Immature natural killer cell (primary cell): ENCODE measurements around the gene FOS. TPM values are rescaled to one million over a fixed set of nuclear protein-coding genes. Genes with fewer than 3 reads are reported as not detected.

Source experiments
- DNase-seq, 3 donors: peaks; one replicate each; pipeline ENCODE4 v3.0.0; 2022; ENCODE audit warnings: mixed read lengths in 1 of 3
- H3K27ac Mint-ChIP-seq, 6 donors: one replicate each; pipeline ENCODE4 v1.8.0; 2020; ENCODE audit warnings: mixed read lengths in 6 of 6, mild to moderate bottlenecking in 5 of 6, inconsistent platforms in 4 of 6, moderate library complexity in 3 of 6
- H3K27me3 Mint-ChIP-seq, 3 donors: one replicate each; pipeline ENCODE4 v1.8.0; 2020 to 2021; ENCODE audit warnings: low read depth in 3 of 3, mild to moderate bottlenecking in 3 of 3, mixed read lengths in 3 of 3, moderate library complexity in 3 of 3, inconsistent platforms in 1 of 3
- H3K36me3 Mint-ChIP-seq, 3 donors: one replicate each; pipeline ENCODE4 v1.8.0; 2020; ENCODE audit warnings: mixed read lengths in 3 of 3, inconsistent platforms in 2 of 3, mild to moderate bottlenecking in 2 of 3
- H3K4me1 Mint-ChIP-seq, 2 donors: one replicate each; pipeline ENCODE4 v1.8.0; 2020; ENCODE audit warnings: inconsistent platforms in 2 of 2, mild to moderate bottlenecking in 2 of 2, mixed read lengths in 2 of 2, moderate library complexity in 1 of 2
- H3K4me3 Mint-ChIP-seq, 5 donors: one replicate each; pipeline ENCODE4 v1.8.0; 2020; ENCODE audit warnings: mild to moderate bottlenecking in 5 of 5, mixed read lengths in 5 of 5, inconsistent platforms in 3 of 5, moderate library complexity in 3 of 5
- H3K9me3 Mint-ChIP-seq, 6 donors: one replicate each; pipeline ENCODE4 v1.8.0; 2020; ENCODE audit warnings: mild to moderate bottlenecking in 6 of 6, mixed read lengths in 6 of 6, inconsistent platforms in 4 of 6, moderate library complexity in 3 of 6
- polyA plus RNA-seq, 3 donors: library from polyadenylated mRNA; unstranded; fragments of 300-500 nt; fragmentation: Illumina TruSeq; gene quantifications; one replicate each; pipeline ENCODE4 v1.2.3, GENCODE V29; 2021

The FOS gene
- polyA plus RNA-seq, 3 donors from 2014 or later: 525 to 765 (median 608) TPM

GRCh38 chr14:75242546-75243273, 35.9 kb upstream of the FOS start:
- Mint-ChIP-seq H3K36me3 (no peaks in the 10 kb centered on the region), H3K9me3 (no peaks in the 10 kb centered on the region), H3K4me3 (no peak overlapping the region), H3K27me3 (peaks cover 4 to 8% (median 7%) of the 10 kb centered on the region in 3 donors), H3K27ac (peak overlapping the region in 1 of 6 donors; percentile 77), H3K4me1 (peaks cover 20 to 21% of the 10 kb centered on the region in 2 donors)
- no peak for DNase-seq

- Mint-ChIP-seq H3K4me3 (no peak overlapping the region), H3K4me1 (peaks cover 34 to 35% of the 10 kb centered on the region in 2 donors), H3K9me3 (no peaks in the 10 kb centered on the region), H3K36me3 (no peaks in the 10 kb centered on the region), H3K27me3 (peaks cover 10 to 13% (median 12%) of the 10 kb centered on the region in 3 donors), H3K27ac (peak overlapping the region in 3 of 6 donors; percentile 28 to 99 (median 69))
- no peak for DNase-seq
Measured at GRCh38 chr14:75244121-75244520, 34.5 kb upstream of the FOS start.

- no peak for DNase-seq
- peak overlapping the region; percentile 89 to 99 (median 98) for H3K27ac Mint-ChIP-seq
- peak overlapping the region; percentile 71 to 92 (median 81) for H3K4me3 Mint-ChIP-seq
- no peaks in the 10 kb centered on the region for H3K9me3 Mint-ChIP-seq
- H3K4me1 Mint-ChIP-seq: peaks cover 57 to 59% of the 10 kb centered on the region in 2 donors
- H3K27me3 Mint-ChIP-seq: peaks cover 17 to 23% (median 19%) of the 10 kb centered on the region in 3 donors
- H3K36me3 Mint-ChIP-seq: no peaks in the 10 kb centered on the region
Measured at GRCh38 chr14:75246546-75247285, 31.9 kb upstream of the FOS start.

DNA sequence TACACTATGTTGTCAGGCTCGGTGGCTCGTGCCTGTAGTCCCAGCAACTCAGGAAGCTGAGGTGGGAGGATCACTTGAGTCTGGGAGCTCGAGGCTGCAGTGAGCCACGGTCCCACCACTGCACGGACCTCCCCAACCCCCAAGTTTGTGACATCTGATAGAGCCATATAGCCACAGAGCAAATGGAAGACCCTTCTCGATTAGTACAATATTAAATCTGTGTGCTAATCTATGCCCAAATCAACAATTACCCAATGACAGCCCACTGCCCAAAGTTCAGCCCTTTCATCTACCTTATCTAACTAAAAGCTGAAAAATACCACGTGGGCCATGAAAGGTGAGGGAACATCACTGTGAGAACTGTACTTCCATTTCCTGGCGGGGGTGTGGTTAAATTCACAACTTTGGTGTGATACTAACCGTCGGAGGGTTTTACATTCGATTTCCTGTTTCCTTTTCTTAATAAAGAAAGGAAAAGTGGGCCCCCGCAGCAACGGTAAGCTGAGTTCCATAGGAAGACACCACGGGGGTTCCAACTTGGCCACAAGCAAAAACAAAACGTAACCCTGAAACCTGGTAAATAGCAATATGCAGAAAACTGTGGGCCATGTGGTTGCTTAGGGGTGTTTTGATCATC, 31.2 kb upstream of the FOS start:
- Mint-ChIP-seq H3K27me3 (peaks cover 17 to 23% (median 19%) of the 10 kb centered on the region in 3 donors), H3K27ac (peak overlapping the region; percentile 89 to 99 (median 98)), H3K4me1 (peaks cover 63 to 64% of the 10 kb centered on the region in 2 donors)

GRCh38 chr14:75247939-75248338, 30.7 kb upstream of the FOS start:
- Mint-ChIP-seq H3K4me1 (peaks cover 65 to 67% of the 10 kb centered on the region in 2 donors), H3K4me3 (peak overlapping the region; percentile 71 to 92 (median 81)), H3K27me3 (peaks cover 17 to 23% (median 19%) of the 10 kb centered on the region in 3 donors), H3K27ac (peak overlapping the region; percentile 89 to 99 (median 98)), H3K36me3 (no peaks in the 10 kb centered on the region), H3K9me3 (no peaks in the 10 kb centered on the region)
- DNase-seq: no peak

More for the DNA sequence above, 31.2 kb upstream of the FOS start:
- DNase-seq: peak; percentile 88 to 90 (median 89)
- peak overlapping the region; percentile 71 to 92 (median 81) for H3K4me3 Mint-ChIP-seq
- no peaks in the 10 kb centered on the region for H3K36me3 Mint-ChIP-seq
- H3K9me3 Mint-ChIP-seq: no peaks in the 10 kb centered on the region

GRCh38 chr14:75249251-75249957, 29.2 kb upstream of the FOS start:
- peaks cover 65 to 67% of the 10 kb centered on the region in 2 donors for H3K4me1 Mint-ChIP-seq
- peak overlapping the region; percentile 72 to 92 (median 79) for H3K4me3 Mint-ChIP-seq
- DNase-seq: peak; percentile 95 to 96 (median 95)
- H3K36me3 Mint-ChIP-seq: no peaks in the 10 kb centered on the region
- no peaks in the 10 kb centered on the region for H3K9me3 Mint-ChIP-seq
- H3K27me3 Mint-ChIP-seq: peaks cover 17 to 23% (median 19%) of the 10 kb centered on the region in 3 donors
- peak overlapping the region; percentile 94 to 100 (median 99) for H3K27ac Mint-ChIP-seq

GRCh38 chr14:75249958-75250336, 28.7 kb upstream of the FOS start:
- no peak for DNase-seq
- Mint-ChIP-seq H3K27ac (peak overlapping the region; percentile 94 to 100 (median 99)), H3K27me3 (peaks cover 17 to 23% (median 19%) of the 10 kb centered on the region in 3 donors), H3K4me1 (peaks cover 65 to 67% of the 10 kb centered on the region in 2 donors), H3K9me3 (no peaks in the 10 kb centered on the region), H3K36me3 (no peaks in the 10 kb centered on the region), H3K4me3 (peak overlapping the region; percentile 72 to 92 (median 79))

DNA sequence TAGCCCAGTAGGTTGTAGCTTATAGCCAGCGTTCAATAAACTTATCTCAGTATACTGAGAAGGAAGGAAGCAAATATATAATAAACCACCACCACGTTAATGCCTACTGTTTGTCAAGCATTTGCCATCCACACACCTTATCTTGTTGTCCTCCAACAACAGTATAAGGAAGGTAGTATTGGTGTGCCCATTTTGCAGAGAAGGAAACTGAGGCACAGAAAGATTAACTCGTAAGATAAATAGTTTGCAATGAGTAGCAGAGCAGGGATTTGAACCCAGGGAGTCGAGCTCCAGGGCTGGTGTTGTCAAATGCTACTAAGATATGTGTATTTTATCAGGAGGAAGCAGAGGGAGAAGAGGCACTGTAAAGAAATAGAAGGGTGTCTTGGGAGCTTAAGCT, 27.8 kb upstream of the FOS start:
- peaks cover 17 to 23% (median 19%) of the 10 kb centered on the region in 3 donors for H3K27me3 Mint-ChIP-seq
- no peak for DNase-seq
- no peaks in the 10 kb centered on the region for H3K9me3 Mint-ChIP-seq
- H3K4me1 Mint-ChIP-seq: peaks cover 63 to 66% of the 10 kb centered on the region in 2 donors
- no peaks in the 10 kb centered on the region for H3K36me3 Mint-ChIP-seq
- peak overlapping the region in 4 of 5 donors; percentile 31 to 92 (median 52) for H3K4me3 Mint-ChIP-seq
- peak overlapping the region; percentile 94 to 100 (median 99) for H3K27ac Mint-ChIP-seq

- no peak for DNase-seq
- Mint-ChIP-seq H3K4me1 (peaks cover 51 to 52% of the 10 kb centered on the region in 2 donors), H3K27ac (peak overlapping the region in 5 of 6 donors; percentile 14 to 91 (median 71)), H3K36me3 (no peaks in the 10 kb centered on the region), H3K4me3 (peak overlapping the region in 1 of 5 donors; percentile 38), H3K9me3 (no peaks in the 10 kb centered on the region), H3K27me3 (peaks cover 16 to 26% (median 17%) of the 10 kb centered on the region in 3 donors)
Measured at GRCh38 chr14:75252254-75252837, 26.3 kb upstream of the FOS start.

DNA sequence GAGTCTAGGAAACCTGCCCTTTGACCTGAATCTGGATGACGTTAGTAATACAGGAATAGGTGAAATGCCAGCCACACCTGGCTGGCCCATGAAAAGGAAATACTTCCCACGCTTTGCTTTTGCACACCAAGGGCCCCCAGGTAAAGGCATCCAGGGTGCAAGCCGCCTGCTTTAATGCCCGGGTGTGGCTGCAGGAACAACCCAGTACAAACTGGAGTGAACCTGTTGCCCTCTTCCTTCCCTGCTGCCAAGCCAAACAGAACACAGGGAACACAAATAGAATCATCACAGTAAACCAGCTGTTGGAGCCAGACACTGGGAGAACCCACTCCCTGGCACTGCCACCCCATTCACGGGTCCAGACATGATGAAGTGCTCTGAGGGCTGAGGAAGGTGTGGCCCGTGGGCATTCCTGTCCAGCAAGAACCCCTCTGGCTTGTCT, 24.2 kb upstream of the FOS start:
- Mint-ChIP-seq H3K36me3 (no peaks in the 10 kb centered on the region), H3K27ac (peak overlapping the region in 3 of 6 donors; percentile 42 to 84 (median 62)), H3K4me3 (no peak overlapping the region), H3K4me1 (peaks cover 42 to 47% of the 10 kb centered on the region in 2 donors), H3K9me3 (peaks cover 0 to 1% (median 0%) of the 10 kb centered on the region in 6 donors), H3K27me3 (peaks cover 15 to 24% (median 17%) of the 10 kb centered on the region in 3 donors)
- DNase-seq: no peak

DNA sequence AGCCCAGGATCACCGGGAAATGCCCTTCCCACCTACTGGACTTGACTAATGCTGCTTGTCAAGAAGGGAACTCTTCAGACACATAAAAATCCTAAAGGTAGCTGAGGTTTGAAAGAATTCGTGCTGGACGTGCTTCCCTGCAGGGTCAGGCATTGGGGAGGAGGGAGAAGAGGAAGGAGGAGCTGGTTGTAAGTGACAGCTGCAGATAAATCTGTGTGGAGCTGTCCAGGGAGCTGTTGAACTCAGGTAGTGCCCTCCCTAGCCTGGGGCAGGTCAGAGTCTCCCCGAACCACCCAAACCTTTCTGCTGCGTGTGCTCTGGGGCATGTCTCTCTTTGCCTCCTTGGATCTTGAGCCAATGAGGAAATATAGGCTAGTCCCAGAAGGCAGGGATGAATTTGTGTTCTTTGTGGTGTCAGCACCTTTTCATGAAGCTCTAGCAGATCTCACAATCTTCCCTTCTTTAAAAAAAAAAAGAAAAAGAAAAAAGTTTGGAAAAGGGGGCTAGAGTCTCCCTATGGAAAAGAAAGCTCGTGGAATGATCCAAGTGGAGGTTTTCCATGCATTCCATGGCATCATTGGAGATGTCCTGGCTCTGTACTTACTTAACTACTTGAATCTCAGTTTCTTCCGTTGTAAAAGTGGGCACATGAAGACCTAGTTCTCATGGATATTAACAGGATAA, 23.6 kb upstream of the FOS start:
- Mint-ChIP-seq H3K4me3 (no peak overlapping the region), H3K27me3 (peaks cover 11 to 22% (median 18%) of the 10 kb centered on the region in 3 donors), H3K4me1 (peaks cover 42 to 47% of the 10 kb centered on the region in 2 donors), H3K36me3 (no peaks in the 10 kb centered on the region), H3K9me3 (peaks cover 0 to 1% (median 0%) of the 10 kb centered on the region in 6 donors), H3K27ac (peak overlapping the region in 5 of 6 donors; percentile 13 to 84 (median 46))
- DNase-seq: no peak
